C4-2B (cell line): Measurements from ENCODE around the gene TMEM59.

ENCODE experiments used
- ZFX ChIP-seq: fragments of 450-650 bp; IDR thresholded peaks from 2 replicates; pipeline ENCODE4 v1.6.1; 2017
- TF ChIP-seq, protein P1 (sequence below): fragments of 450-650 bp; conservative IDR thresholded peaks from 2 replicates; pipeline ENCODE4 v1.5.1; 2017; ENCODE audit warnings: mild to moderate bottlenecking

GRCh38 chr1:54094001-54094729 is 41.2 kb upstream of the TMEM59 start:
- TF ChIP-seq, protein P1, sequence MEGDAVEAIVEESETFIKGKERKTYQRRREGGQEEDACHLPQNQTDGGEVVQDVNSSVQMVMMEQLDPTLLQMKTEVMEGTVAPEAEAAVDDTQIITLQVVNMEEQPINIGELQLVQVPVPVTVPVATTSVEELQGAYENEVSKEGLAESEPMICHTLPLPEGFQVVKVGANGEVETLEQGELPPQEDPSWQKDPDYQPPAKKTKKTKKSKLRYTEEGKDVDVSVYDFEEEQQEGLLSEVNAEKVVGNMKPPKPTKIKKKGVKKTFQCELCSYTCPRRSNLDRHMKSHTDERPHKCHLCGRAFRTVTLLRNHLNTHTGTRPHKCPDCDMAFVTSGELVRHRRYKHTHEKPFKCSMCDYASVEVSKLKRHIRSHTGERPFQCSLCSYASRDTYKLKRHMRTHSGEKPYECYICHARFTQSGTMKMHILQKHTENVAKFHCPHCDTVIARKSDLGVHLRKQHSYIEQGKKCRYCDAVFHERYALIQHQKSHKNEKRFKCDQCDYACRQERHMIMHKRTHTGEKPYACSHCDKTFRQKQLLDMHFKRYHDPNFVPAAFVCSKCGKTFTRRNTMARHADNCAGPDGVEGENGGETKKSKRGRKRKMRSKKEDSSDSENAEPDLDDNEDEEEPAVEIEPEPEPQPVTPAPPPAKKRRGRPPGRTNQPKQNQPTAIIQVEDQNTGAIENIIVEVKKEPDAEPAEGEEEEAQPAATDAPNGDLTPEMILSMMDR: no peak
- no peak for TF ChIP-seq ZFX
